HS-5 (cell line): ENCODE measurements around the gene RBM33.
"Not testable (repeated sequence)": the region's sequence is repeated elsewhere in the genome, so short reads cannot be mapped to it uniquely, and the experiment has no call there.

Source experiments
- DNase-seq: peaks from one replicate; pipeline ENCODE4 v3.0.0-alpha.2; 2012; ENCODE audit warnings: low read depth

RBM33 gene

DNA sequence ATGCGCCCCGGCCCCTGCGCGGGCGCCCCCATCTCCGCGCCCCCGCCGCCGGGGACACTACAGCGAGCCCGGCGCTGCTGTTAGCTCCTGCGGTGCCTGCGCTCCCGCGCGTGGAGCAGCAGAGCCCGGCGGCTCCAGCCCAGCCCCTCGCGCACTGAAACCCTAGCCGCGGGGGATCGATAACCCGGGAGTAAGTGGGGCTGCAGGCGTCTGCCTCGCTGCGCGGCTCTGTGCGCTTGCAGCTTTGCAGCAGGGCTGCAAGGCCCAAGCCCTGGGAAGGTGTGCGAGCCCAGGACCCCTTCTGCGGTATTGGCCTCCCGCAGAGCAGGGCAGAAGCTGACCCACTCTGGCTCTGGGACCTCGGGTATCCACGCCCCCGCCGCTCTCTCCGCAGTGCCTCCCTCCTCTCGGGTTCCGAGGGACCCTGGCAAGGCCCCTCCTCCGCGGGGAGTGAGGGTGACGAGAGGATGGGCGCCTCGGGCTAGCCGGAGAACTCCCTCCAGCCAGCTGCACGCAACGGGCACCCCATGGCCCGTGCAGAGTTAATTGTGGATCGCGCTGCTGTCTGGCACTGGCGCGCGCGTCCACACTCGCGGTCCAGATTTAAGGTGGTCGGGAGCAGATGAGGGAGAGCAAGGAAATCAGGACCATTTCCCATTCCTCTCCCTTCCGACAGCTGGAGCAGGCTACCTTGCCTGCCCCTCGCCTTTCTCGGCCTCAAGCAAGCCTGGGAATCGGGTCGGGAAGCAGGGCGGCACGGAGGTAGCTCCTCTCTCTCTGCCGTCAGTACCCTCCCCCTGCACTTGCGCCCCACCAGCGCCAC is 165.7 kb downstream of the RBM33 start:
- DNase-seq, result no peak

DNA sequence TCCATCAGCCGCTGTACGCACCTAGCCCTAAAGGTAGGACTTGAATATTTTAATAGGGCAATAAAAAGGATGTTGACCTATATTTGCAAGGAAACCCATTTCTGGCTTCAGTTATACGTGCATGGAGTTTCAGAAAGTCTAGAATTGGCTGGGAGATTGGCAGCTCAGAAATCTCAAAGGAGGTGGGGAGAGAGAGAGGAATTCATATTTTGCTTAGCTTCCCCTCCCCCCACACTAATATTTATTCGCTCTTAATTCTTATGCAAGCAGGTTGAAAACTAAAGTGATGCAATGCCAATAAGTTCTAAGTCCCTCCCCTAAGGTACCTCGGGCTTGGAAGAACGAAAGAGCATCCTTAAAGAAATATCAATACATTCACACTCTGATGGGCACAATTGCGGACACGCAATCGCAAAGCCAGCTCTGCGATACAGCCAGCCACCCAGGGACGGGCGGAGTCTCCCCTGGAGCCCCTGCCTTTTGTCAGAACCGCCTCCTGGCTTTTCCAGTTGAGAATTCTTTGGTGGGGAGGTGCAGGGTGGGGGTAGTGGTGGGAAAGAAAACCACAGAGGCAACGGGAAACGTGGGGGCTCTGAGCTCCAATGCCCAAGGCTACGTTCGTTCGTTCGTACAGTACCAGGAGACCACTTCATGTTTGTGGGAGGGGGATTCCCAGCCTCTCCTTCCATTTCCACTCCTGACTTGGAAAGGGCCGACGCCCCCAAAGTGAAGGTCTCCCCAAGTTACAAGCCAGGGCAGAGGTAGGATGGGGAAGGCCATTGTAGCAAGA is 166.5 kb downstream of the RBM33 start:
- no peak for DNase-seq

DNA sequence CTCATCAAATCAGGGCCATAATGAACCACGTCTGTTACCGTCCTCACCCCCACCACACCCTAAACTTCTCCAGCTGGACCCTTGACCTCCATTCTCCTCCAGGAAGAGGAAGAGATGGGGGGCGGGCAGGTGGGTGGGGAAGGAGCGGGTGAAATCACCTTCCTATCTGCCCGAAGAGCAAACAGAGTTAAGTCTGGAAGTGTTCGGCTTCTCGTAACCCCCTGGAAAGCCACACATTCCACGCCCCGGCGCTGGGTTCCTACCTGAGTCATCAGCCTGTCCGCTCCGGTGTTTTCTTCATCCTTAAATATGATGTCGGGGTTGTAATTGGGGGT is 167.1 kb downstream of the RBM33 start:
- DNase-seq, result no peak

DNA sequence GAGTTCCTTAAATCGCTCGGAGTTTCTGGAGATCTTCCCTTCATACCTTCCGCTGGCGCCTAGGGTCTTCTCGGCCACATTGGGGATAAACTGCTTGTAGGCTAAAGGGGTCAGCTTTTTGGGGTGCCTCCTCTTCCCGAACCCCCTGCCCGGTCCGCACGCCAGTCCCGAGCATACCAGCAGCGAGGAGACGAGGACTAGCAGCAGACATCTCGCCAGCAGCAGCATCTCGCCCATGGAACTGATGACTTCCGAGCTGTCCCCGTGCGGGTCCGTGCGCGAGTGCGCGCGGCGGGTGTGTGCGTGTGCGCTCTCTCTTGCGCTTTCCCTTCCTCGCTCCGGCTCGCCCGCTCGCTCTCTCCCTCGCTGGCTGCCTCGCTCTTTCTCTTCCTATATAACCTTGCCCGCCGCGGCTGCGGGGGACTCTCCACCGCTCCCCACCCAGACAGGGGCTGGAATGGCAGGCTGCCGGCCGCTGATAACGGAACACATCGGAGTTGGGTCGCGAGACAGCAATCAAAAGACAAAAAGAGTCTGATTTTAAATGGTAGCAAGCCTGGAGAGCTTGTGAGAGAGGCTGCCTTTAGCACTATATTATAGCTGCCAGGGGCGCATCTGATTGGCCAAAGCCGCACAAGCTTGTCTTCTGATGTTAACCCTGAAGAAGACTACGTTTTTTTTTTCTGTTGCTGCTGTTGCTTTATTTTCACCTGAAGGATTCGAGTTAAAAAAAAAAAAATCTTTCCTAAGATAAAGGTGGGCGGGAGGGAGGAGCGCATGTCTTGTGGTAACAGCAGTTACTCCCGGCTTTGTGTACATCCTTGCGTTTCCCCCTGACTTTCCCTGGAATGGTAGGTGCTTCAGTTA is 167.7 kb downstream of the RBM33 start, which contains the start of gene SHH:
TSS of gene SHH (minus strand) at position 569 of the 867 bp plus-strand sequence. CDS start at position 228, 341 bp downstream.
- no peak for DNase-seq

DNA sequence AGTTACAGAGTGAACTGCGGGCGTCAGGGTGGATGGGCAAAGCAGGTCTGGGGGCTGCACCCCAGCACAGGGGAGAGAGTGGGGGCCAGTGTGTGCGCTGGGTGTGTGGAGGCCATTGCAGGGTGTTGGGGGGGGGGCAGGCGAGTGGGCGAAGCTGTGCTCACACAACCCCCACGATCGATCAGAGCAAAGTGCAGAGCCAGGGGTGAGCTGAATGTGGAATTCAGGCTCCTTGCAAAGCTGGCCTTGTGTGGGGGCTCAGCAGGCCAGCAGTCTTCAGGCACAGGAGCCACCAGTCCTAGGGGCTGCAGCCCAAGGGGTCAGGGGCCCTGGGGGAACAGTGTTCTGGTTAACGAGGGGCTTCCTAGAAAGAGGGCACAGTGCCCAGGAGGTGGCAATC is 168.7 kb downstream of the RBM33 start:
- DNase-seq, result no peak

DNA sequence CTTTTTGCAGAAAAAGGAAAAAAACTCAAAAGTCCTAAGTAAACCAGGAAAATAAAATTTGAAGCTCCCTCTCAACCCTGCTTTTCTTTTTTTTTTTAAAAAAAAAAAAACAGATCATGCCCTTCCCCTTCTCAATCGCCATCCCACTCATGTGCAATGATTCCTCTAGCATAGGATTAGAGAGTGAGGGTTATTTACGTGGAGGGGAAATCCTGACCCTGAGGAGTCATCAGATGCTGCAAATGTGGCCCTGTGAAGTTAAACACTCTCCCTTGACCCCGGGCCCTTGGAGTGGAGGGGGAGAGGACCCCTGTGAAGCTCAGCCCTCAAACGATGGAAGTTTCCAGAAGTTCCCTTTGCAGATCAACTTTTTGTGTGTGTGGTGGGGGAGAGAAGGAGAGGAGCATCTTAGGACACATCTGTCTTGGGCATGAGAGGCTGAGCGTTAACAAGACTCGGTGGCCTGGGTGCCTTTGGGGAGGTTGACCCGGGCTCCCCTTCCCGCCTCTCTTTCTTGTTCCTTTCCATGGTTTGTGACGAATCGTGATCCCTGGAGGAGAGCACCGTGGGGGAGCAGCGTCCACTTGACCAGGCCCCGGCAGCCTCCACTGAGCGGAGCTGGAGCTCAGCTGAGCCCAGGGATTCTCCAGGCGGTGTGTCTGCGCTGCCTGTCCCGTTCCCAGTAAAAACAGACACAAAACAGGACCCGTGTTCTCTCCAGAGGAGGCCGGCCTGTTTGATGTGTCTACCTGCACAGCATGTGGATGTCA is 169.3 kb downstream of the RBM33 start:
- DNase-seq, result no peak

DNA sequence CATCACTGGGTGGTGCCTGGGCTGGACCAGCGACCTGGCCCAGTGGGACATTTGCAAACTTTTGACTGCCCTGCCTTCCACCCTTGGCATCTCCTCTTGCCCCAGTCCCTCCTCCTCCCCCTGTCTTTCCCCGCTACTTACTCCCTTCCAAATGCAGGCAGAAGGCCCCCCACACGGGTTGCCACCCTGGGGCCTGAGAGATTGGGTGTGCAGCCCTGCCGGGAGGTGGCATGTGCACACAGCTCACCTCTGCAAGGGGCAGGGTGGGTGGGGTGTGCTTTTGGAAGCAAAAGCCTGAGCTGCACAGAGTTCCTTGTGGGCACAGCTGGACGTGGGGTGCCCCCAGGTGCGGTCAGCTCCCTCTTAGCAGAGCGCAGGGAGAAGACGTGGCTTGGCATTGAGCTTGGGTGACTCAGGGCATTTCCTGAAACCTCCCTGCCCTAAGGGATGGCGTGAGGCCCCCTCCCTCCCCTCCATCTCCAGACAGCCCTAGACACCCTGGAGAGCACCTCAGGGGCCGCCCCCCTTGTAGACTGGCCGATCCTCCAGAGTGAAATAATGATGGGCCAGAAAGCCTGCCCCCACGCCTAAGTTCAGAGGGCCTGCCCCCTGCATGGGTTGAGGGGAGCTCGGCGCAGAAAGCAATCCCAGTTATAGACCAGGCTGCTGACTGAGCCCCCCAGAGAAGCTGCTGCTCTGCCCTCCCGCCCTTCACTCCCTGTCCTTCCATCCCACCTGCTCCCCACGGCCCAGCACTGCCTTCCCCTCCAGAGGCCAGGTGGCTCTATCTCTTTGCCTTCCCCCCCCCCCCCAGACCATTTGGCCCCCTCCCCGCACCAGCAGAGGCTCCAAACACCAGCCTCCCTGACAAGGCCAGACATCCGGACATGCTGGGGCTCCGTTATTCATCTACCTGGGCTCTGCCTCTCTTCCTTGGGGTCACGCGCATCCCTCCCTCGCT is 170.1 kb downstream of the RBM33 start:
- no peak for DNase-seq

DNA sequence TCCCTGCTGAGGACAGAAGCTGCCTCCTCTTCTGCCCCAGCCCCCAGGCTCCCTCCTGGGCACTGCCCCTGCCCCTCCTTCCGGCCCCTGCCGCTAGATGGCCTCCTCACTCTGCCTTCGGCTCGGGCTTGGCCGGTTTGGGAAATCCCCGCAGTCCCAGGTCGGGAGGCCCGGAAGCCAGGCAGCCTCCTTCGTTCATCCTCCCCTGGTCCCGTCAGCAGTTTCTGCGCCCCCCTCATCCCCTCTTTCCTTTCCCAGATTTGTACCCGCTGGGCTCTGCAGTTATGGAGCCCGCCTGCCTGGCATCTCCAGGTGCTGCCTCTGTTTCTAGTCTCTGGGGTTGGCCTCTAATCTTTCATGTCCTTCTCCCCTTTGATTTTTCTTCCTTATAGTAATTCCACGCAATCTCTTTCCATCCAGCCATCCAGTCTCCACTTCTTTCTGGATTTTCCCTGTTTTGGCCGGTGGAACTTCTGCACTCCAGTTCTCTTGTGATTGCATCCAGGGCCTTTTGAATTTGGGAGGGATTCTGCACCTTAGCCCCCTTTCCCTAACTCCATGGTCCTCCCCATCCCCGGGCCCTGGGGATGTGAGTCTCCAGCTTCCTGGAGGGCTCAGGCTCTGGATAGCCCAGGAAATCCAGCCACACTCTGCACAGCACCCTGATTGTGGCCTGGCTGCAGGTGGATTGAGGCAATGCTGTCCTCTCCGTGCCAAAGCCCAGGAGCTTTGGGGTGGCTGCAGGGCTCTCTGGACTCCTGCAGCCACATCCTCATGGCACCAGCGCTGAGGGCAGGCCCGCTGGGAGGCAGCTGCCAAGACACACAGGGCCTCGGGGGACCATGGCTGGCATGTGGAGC is 171.1 kb downstream of the RBM33 start:
- DNase-seq, result no peak

DNA sequence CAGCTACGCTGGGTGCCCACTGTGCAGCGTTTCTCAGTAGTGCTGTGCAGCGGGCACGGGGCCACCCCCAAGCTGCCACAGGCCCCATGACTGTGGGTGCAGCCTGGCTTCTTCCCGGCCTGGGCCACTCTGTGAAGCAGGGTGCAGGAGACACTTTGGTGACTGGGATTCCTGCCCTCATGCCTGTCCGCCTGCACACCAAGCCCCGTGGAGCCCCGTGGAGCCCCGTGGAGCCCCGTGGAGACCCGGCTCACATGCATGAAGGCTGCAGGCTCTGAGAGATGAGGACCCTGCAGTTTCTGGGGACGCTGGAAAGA is 171.7 kb downstream of the RBM33 start:
- DNase-seq, result no peak

DNA sequence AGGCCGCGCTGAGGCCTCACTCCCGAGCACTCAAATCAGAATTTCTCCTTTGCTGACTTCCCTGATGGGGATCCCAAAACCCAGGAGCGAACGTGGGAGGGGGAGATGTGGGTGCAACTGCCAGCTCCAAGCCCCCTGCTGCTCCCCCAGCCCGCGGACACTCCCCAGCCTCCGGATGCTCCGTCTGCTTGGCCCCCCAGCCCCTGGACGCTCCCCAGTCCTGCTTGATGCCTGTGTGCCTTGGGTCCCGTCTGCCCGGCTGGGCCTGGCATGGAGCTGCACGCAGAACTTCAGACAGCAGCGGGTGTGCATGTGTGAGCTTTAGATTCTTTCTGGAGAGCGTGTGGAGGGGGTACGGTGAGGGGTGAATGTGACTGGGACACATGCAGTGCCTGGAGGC is 172.5 kb downstream of the RBM33 start:
- DNase-seq, result no peak

DNA sequence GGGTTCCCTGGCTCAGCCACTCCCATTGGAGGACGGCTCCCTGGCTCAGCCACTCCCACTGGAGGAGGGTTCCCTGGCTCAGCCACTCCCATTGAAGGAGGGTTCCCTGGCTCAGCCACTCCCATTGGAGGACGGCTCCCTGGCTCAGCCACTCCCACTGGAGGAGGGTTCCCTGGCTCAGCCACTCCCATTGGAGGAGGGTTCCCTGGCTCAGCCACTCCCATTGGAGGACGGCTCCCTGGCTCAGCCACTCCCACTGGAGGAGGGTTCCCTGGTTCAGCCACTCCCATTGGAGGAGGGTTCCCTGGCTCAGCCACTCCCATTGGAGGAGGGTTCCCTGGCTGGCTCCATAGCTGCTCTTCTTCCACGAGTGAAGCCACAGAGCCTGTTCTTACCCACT is 173.1 kb downstream of the RBM33 start:
- not testable (repeated sequence) for DNase-seq

DNA sequence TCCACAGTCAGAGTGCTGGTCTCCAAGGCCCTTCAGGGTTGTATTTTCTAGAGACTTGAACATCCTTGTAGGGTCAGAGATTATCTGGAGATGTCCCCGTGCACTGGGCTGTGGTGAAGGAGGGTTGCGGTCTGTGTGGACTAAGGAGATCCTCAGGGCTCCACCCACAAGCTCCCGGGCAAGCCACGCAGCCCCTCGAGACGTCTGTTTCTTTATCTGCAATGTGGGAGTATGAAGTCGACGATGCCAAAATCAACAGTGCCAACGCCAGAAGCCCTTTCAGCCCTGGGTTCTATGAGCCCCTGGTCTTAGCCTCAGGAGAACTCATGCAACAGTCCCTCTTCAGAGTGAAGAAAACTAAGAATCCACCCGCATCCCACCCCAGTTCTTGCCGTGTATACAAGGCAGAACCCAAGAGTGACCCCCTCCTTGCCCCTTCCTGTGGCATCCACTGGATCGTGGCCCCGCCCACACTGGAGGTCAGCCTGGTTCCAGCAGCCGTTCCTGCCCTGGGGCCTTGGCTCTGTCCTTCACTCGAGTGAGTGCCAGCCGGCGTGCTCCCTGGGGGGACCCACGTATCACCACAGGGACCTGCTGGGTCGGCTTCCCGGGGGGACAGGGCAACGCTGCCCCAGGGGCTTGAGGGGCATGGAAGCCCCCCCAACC is 173.8 kb downstream of the RBM33 start:
- DNase-seq, result no peak

DNA sequence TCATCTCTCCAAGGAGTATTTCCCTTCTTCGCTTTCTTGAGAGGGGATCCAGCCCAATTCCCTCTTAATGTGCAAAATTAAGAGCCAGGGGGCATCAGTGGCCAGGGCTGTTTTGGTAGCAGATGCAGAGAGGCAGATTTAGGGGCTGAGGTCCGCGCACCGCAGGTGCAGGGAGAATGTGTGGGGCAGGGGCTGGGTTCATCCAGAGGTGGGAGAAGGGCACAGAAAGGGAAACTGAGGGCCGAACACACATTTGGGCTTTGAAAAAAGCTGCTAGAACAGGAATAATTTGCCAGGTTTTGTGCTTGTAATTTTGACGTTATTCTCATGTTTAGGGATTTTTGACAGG is 174.3 kb downstream of the RBM33 start:
- DNase-seq, result no peak

DNA sequence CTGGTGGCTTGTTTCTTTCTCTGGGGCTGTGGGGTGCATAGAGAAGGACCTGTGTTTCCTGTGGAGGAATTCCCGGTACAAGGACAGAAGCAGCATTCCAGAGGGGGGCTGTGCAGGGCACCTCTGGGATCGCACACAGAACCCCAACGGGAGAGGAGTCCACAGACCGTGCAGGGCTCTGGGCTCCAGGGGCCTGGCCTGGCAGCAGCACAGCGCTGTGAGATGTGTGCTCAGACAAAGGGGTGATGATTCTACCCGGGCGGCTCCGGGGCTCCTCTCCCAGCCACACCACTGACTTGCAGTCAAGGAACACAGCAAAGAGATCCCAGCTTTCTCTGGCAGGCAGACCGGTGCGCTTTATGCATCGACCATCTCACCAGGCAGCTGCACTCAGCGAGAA is 174.7 kb downstream of the RBM33 start:
- no peak for DNase-seq

DNA sequence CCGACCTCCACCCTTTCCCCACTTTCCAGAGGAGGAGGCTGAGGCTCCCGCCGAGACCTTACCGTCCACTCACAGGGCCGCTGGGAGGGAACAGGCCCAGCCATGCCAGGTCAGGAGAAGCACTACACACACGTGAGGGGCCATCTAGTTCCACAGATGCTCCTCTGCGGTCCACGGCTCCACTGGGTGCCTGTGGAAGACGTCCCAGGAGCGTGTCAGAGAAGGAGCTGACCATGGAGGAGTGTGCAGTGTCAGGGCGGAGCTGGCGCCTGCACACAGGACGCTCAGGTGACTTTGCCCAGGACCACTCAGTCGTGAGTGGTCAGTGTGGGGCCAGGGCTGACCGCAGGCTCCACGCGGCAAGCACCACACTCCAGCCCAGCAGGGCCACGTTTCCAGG is 175.8 kb downstream of the RBM33 start:
- DNase-seq, result no peak

DNA sequence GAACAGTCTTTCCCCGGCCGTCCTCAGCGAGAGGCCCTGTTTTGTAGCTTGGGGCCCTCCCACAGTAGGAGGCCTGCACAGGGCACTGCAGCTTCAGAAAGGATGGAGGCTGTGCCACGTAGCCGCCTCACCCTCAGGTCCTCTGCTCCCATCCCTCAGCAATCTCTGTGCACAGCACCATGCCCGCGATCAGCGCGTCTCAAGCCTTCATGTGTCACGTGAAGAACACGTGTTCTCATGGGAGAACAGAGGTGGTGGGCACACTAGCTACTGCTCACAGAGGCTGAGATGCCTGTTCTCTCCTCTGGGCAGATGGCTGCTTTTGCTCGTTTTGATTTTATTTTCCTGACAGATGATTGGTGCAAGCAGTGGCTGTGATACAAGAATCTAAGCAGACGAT is 176.3 kb downstream of the RBM33 start:
- no peak for DNase-seq

DNA sequence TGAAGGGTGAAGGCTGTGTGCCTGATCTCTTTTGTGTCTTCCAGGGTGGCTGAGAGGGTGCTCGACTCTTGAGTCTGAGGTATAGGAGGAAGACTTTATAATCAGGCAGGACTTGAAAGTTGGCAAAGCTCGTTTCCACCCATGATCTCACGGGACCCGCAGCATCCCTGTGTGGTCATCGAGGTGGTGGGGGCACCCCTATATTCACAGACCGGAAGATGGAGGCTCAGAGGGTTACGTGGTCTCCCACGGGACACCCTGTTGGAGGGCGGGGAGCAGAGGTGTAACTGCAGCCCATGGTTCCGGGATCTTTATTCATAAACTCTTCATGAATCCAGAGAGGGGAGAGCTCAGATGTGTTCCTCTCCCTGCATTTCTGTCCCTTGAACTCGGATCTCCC is 177.4 kb downstream of the RBM33 start:
- no peak for DNase-seq

DNA sequence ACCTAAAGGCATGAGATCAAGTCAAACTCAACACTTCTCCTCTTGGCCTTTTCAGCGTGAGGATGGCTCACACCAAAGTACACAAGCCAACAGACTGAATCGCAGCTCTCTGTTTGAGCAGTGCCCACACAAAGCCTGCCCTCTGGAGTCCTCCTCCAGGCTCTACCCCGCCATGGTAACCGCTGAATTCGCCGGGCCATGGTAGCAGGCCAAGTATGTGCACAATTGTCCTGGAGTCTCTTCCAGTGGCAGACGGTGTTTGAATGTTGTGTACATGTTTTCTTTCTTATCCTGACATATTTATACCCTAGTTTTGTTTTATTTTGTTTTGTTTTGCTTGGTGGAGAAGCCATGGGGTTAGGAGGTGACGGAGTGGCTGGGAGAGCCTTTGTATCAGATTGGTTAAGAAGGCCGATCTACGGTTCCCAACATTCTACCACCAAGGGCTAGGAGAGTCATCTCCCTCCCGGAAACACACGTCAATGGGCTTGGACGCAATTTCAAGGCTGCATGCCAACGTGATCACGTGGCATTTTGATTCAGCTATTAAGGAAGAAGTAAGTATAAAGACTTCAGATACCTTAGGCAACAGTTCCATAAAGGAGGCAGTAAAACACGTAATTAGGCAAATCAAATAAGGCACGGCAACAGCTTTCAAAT is 179.9 kb downstream of the RBM33 start:
- DNase-seq, result no peak

DNA sequence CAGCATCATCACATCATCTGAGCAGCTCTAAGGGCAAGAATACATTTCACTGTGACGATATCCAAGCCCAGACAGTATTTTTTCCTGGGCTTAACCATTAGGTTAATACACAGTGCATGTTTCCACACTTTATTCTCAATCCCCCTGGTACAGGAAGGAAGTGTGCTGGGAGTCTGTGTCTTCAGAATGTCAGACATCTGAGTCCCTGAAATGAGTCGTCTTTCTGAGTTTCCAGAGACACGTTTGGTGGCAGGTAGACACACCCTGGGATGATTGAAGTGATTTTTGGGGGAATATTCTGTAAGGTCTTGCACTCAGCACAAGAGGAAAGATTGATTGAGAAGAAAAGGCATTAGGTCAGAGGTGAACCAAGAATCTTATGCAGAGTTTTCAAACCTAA is 180.9 kb downstream of the RBM33 start:
- no peak for DNase-seq
